A549 (cell line): Measurements from ENCODE around the gene C11orf68. TPM values are rescaled to one million over a fixed set of nuclear protein-coding genes. Genes with fewer than 3 reads are reported as not detected.

ENCODE experiments used
- ATAC-seq, 2 experiments: fragments of 200-7000 bp in 1 of 2; fragments of >200 bp in 1 of 2; cut with Nextera tagmentation in 1 of 2; cut with Tn5 transposase in 1 of 2; 3 replicates each; pipeline versions ENCODE4 v1.8.0 to v1.9.1; 2018 to 2020; ENCODE audit warnings: mild to moderate bottlenecking in 1 of 2, moderate library complexity in 1 of 2
- CTCF ChIA-PET: fragments of 300-600 bp; sonication (Branson Sonifier 250); formaldehyde crosslinking; extraction: SDS; loops from one replicate; lab custom pipeline; 2021; ENCODE audit warnings: antibody characterized with exemption, inconsistent platforms; lab: Yijun Ruan, JAX
- POLR2A ChIA-PET: fragments of 350-600 bp; formaldehyde crosslinking; extraction: SDS; loops from one replicate; lab custom pipeline; 2021; ENCODE audit warnings: antibody characterized with exemption, inconsistent platforms; lab: Yijun Ruan, JAX
- DNase-seq, 2 experiments: peaks; one replicate each; pipeline versions ENCODE4 v3.0.0 to v3.0.0-alpha.2; 2011 to 2016; ENCODE audit warnings: low read depth in 1 of 2, low spot score in 1 of 2
- FAIRE-seq: peaks from 2 replicates; lab custom pipeline; 2011; peaks lifted over from hg19 to GRCh38; lab: Jason Lieb, UNC
- H3K27ac ChIP-seq, 2 experiments: fragments of >200 bp; sonication (Bioruptor Twin); formaldehyde crosslinking; 3 replicates each; pipeline ENCODE4 v1.5.1; 2016 to 2017
- H3K4me1 ChIP-seq: fragments of >200 bp; sonication (Bioruptor Twin); formaldehyde crosslinking; 3 replicates; pipeline ENCODE4 v1.6.1; 2016
- H3K4me2 ChIP-seq: fragments of >200 bp; sonication (Bioruptor Twin); formaldehyde crosslinking; 3 replicates; pipeline ENCODE4 v1.6.1; 2016
- H3K4me3 ChIP-seq: fragments of >200 bp; sonication (Bioruptor Twin); formaldehyde crosslinking; 3 replicates; pipeline ENCODE4 v1.5.1; 2016
- H3K9me3 ChIP-seq: fragments of >200 bp; sonication (Bioruptor Twin); formaldehyde crosslinking; 3 replicates; pipeline ENCODE4 v1.6.1; 2016
- ATOH8 ChIP-seq: fragments of 250-450 bp; sonication (Bioruptor Pico); IDR thresholded peaks from 2 replicates; pipeline ENCODE4 v1.5.0; 2020; ENCODE audit warnings: low read depth, mild to moderate bottlenecking, moderate library complexity
- CBX8 ChIP-seq: fragments of 200-600 bp; sonication (generic); IDR thresholded peaks from 2 replicates; pipeline ENCODE4 v1.6.1; 2016
- CEBPB ChIP-seq, 2 experiments: fragments of >200 bp in 1 of 2; sonication (Bioruptor Twin) in 1 of 2; formaldehyde crosslinking in 1 of 2; IDR thresholded peaks; 2 replicates each; pipeline ENCODE4 v1.6.1; 2012 to 2016
- E2F6 ChIP-seq: IDR thresholded peaks from 2 replicates; pipeline ENCODE4 v1.6.1; 2012; ENCODE audit warnings: low read depth, borderline replicate concordance
- EHF ChIP-seq: fragments of 250-450 bp; sonication (Bioruptor Pico); IDR thresholded peaks from 2 replicates; pipeline ENCODE4 v1.5.0; 2020; ENCODE audit warnings: mild to moderate bottlenecking
- FOSL2 ChIP-seq, 2 experiments: fragments of 450-650 bp in 1 of 2; fragments of >200 bp in 1 of 2; sonication (Bioruptor Twin) in 1 of 2; formaldehyde crosslinking; IDR thresholded peaks; 2 replicates each; pipeline versions ENCODE4 v1.5.0 to v1.6.1; 2016 to 2020; ENCODE audit warnings: mild to moderate bottlenecking in 1 of 2, moderate library complexity in 1 of 2
- GATA3 ChIP-seq: IDR thresholded peaks from 2 replicates; pipeline ENCODE4 v1.6.1; 2012; ENCODE audit warnings: borderline replicate concordance
- HMGXB4 ChIP-seq: fragments of 250-450 bp; sonication (Bioruptor Pico); IDR thresholded peaks from 2 replicates; pipeline ENCODE4 v1.5.0; 2021; ENCODE audit warnings: mild to moderate bottlenecking, moderate library complexity, borderline replicate concordance
- KDM1A ChIP-seq: fragments of 200-600 bp; sonication (generic); IDR thresholded peaks from 2 replicates; pipeline ENCODE4 v1.6.1; 2016; ENCODE audit warnings: low read depth, mild to moderate bottlenecking
- MAZ ChIP-seq: fragments of 150-350 bp; IDR thresholded peaks from 2 replicates; pipeline ENCODE4 v1.6.1; 2014; ENCODE audit warnings: antibody characterized with exemption, low read depth, low read length, borderline replicate concordance
- MYC ChIP-seq: IDR thresholded peaks from 2 replicates; pipeline ENCODE4 v1.6.1; 2012; ENCODE audit warnings: mild to moderate bottlenecking, inconsistent platforms, low read length, improper control_type of control experiment, borderline replicate concordance
- NFE2L2 ChIP-seq: fragments of 150-350 bp; conservative IDR thresholded peaks from 2 replicates; pipeline ENCODE4 v1.6.1; 2014; ENCODE audit warnings: low read length
- NPAS2 ChIP-seq: fragments of 250-450 bp; sonication (Bioruptor Pico); IDR thresholded peaks from 2 replicates; pipeline ENCODE4 v1.8.0; 2022; ENCODE audit warnings: mild to moderate bottlenecking, moderate library complexity, borderline replicate concordance
- PBX3 ChIP-seq: IDR thresholded peaks from 2 replicates; pipeline ENCODE4 v1.6.1; 2012
- POLR2A ChIP-seq: IDR thresholded peaks from 2 replicates; pipeline ENCODE4 v1.6.1; 2012; ENCODE audit warnings: mild to moderate bottlenecking, low read length
- RARB ChIP-seq: fragments of 250-450 bp; sonication (Bioruptor Pico); IDR thresholded peaks from 2 replicates; pipeline ENCODE4 v1.8.0; 2021; ENCODE audit warnings: mild to moderate bottlenecking, moderate library complexity
- RCOR1 ChIP-seq: fragments of 150-350 bp; IDR thresholded peaks from 2 replicates; pipeline ENCODE4 v1.6.1; 2014; ENCODE audit warnings: antibody characterized with exemption, low read length, low read depth
- REST ChIP-seq: fragments of 200-600 bp; sonication (generic); IDR thresholded peaks from 2 replicates; pipeline ENCODE4 v1.6.1; 2016; ENCODE audit warnings: antibody characterized with exemption, mild to moderate bottlenecking, moderate library complexity
- RFX5 ChIP-seq: fragments of 450-650 bp; IDR thresholded peaks from 2 replicates; pipeline ENCODE4 v1.7.1; 2014; ENCODE audit warnings: antibody characterized with exemption, mild to moderate bottlenecking, moderate library complexity
- RNF2 ChIP-seq: fragments of 200-600 bp; sonication (generic); IDR thresholded peaks from 2 replicates; pipeline ENCODE4 v1.6.1; 2016; ENCODE audit warnings: low read depth, mild to moderate bottlenecking, antibody characterized with exemption, moderate library complexity, borderline replicate concordance
- SMC3 ChIP-seq: fragments of >200 bp; sonication (Bioruptor Twin); formaldehyde crosslinking; IDR thresholded peaks from 3 replicates; pipeline ENCODE4 v1.6.1; 2018; ENCODE audit warnings: inconsistent platforms
- TP53 ChIP-seq: fragments of 250-450 bp; sonication (Bioruptor Pico); IDR thresholded peaks from 2 replicates; pipeline ENCODE4 v1.5.0; 2021; ENCODE audit warnings: mild to moderate bottlenecking, moderate library complexity
- USF2 ChIP-seq: fragments of 450-650 bp; IDR thresholded peaks from 2 replicates; pipeline ENCODE4 v1.6.1; 2014; ENCODE audit warnings: antibody characterized with exemption
- ZNF302 ChIP-seq: fragments of 250-450 bp; sonication (Bioruptor Pico); IDR thresholded peaks from 2 replicates; pipeline ENCODE4 v1.9.0; 2021; ENCODE audit warnings: inconsistent platforms, mild to moderate bottlenecking, moderate library complexity
- ZSCAN20 ChIP-seq: fragments of 250-450 bp; sonication (Bioruptor Pico); IDR thresholded peaks from 2 replicates; pipeline ENCODE4 v1.8.0; 2022; ENCODE audit warnings: mild to moderate bottlenecking, moderate library complexity
- WGBS: methylation state at CpG from one replicate; pipeline ENCODE4 v1.1.6; 2017; ENCODE audit errors: missing lambda C conversion rate; 5-methylcytosine and 5-hydroxymethylcytosine counted together
- polyA plus RNA-seq, 4 experiments: library from polyadenylated mRNA; depleted of rRNA in 3 of 4; stranded (reverse); fragments of >200 nt; fragmentation: RNase III in 1 of 4; extraction: RNeasy Plus Mini Kit Qiagen cat#74134 plus additional on column Dnase treatment in 1 of 4; gene quantifications; 2 replicates in 3 of 4; 3 replicates in 1 of 4; pipeline ENCODE4 v1.2.3, GENCODE V29; 2011 to 2017

The C11orf68 gene
- polyA plus RNA-seq, 2 of the 4 experiments (the other 2 are of a cell fraction) = 10.6 to 17.0 TPM

- H3K27ac ChIP-seq = peak overlapping the region in 1 of 2 experiments; percentile 97; a peak in 3 of 6 replicates
- H3K4me2 ChIP-seq = peak overlapping the region; percentile 90
- ATAC-seq = no peak
- WGBS = 87% methylated on average over 11 of the region's 11 CpGs
- H3K9me3 ChIP-seq = no peaks in the 10 kb centered on the region
- FAIRE-seq = no peak
- ChIA-PET CTCF (interaction anchor here (1.0 to 31.6 kb wide), 7 partner anchors 7 to 189 kb away, joined by 3 to 618 read pairs (median 5); partner anchors contain the start of genes C11orf68, CCDC85B, DRAP1 and FIBP), POLR2A (interaction anchor here (0.7 to 5.7 kb wide), 10 partner anchors 8 to 49 kb away, joined by 3 to 43 read pairs (median 7); partner anchors contain the start of genes C11orf68, CCDC85B and FIBP)
- no peak for DNase-seq
- peaks cover 59% of the 10 kb centered on the region for H3K4me1 ChIP-seq
- TF ChIP-seq TP53 (CRISPR knock-in tag) (peak; percentile 69; the same call in 1 of the 2 replicates), ZNF302 (no peak)
- H3K4me3 ChIP-seq = peak overlapping the region; percentile 93; the same call in 2 of the 3 replicates
Measured at GRCh38 chr11:65900899-65901180, 18.0 kb downstream of the C11orf68 start.

GRCh38 chr11:65900125-65900898 lies 18.6 kb downstream of the C11orf68 start, which contains the start of gene FOSL1:
FOSL1 (minus strand) TSS chr11:65900388; CDS start chr11:65900339, 49 bp downstream.
- WGBS = 4% methylated on average over 46 of the region's 80 CpGs
- POLR2A ChIA-PET = interaction anchor here (0.7 to 5.7 kb wide), 10 partner anchors 8 to 50 kb away, joined by 3 to 43 read pairs (median 7); partner anchors contain the start of genes C11orf68, CCDC85B and FIBP
- H3K4me3 ChIP-seq = peak within 1 kb of the TSS; percentile 93
- peak; percentile 74 to 79 for ATAC-seq
- peak within 1 kb of the TSS; percentile 90 for H3K4me2 ChIP-seq
- no peaks in the 10 kb centered on the region for H3K9me3 ChIP-seq
- FAIRE-seq = no peak
- peak; percentile 91 to 99 for DNase-seq
- H3K27ac ChIP-seq = peak within 1 kb of the TSS; percentile 97
- CTCF ChIA-PET = interaction anchor here (1.0 to 31.6 kb wide), 8 partner anchors 7 to 237 kb away, joined by 3 to 618 read pairs (median 4); partner anchors contain the start of genes C11orf68, CCDC85B, DRAP1 and FIBP
- H3K4me1 ChIP-seq = peaks cover 59% of the 10 kb centered on the region
- TF ChIP-seq GATA3 (peak; percentile 50; the same call in 1 of the 2 replicates), RNF2 (no peak), REST (peak; percentile 47; the same call in 1 of the 2 replicates), TP53 (CRISPR knock-in tag) (0 out of 2 replicates have a peak, but pooled peaks have one; percentile 6), SMC3 (peak; percentile 22; the same call in 1 of the 3 replicates), CBX8 (no peak), CEBPB (IDR thresholded peaks at IDR 0.05) (no peak), FOSL2 (IDR thresholded peaks at IDR 0.05) (peak; percentile 35; the same call in 1 of the 2 replicates), FOSL2 (CRISPR knock-in tag; IDR thresholded peaks at IDR 0.05) (peak; percentile 95), EHF (CRISPR knock-in tag) (no peak), RARB (no peak), RFX5 (no peak), USF2 (no peak), KDM1A (no peak), E2F6 (peak; percentile 59; the same call in 1 of the 2 replicates), MYC (no peak), RCOR1 (no peak), MAZ (no peak), PBX3 (peak; percentile 65; the same call in 1 of the 2 replicates), NFE2L2 (no peak), ATOH8 (CRISPR knock-in tag) (peak; percentile 59; the same call in 1 of the 2 replicates), ZSCAN20 (peak; percentile 78; the same call in 1 of the 2 replicates), POLR2A (peak; percentile 78), HMGXB4 (CRISPR knock-in tag) (no peak), NPAS2 (CRISPR knock-in tag) (no peak)
